Mesenteric fat pad (tissue), 1 donor: ENCODE measurements around the gene ME1. TPM values are rescaled to one million over a fixed set of nuclear protein-coding genes. Genes with fewer than 3 reads are reported as not detected.
"Not testable (repeated sequence)": the region's sequence is repeated elsewhere in the genome, so short reads cannot be mapped to it uniquely, and the experiment has no call there.

Experiments used
- DNase-seq: peaks from one replicate; pipeline ENCODE4 v3.0.0-alpha.2; 2020; ENCODE audit warnings: low spot score
- total RNA-seq: library from RNA; stranded (reverse); fragmentation: NEBNext Ultra II Directional; extraction: Animal tissue kit (Norgen Biotek cat#: 25700); gene quantifications from one replicate; pipeline ENCODE4 v1.2.1, GENCODE V29; 2021
- donor health status: DM: yes; HTN: yes; CAD: no.

Gene ME1
- total RNA-seq, 1 donor from 2014 or later: 31.7 TPM

DNA sequence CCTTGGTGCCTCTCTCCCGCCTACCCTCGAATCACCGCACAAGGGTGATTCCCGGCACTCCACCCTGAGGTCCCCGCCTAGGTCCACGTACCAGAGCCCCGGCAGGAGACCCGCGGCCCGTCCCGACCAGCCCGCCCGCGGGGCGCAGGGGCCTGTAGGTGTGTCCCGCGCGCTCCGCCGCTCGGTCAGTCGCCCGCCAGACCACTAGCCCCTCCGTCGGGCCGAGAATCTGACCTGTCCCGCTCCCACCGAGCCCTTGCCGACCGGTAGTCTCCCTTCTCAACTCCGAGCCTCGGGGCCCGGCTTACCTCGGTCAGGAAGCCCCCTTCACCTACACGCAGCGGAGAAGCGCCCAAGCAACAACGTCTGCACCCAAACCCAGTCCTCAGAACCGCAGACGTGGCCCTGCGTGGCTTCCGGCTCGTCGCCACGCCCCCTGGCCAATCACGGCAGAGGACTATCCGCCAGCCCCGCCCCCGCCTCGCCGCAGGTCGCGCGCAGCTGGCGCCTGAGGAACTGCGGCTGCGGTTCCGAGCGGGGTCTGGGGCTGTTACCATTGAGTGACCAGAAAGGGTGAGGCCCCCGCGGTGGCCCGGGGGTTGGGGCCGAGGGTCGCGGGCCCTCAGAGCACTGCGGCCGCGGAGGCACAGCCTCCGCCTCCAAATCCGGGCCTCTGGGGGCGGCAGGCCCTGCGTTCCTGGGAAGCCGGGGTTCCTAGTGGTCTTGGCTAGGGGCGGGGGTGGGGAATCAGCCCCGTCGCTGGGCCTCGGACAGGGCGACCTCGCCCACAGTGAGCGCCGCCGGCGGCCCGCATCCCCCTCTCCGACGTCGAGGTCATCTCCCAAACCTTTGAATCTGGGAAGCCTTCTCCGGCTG lies 237.7 kb downstream of the ME1 start, which contains the start of the genes PGM3 and RWDD2A:
Gene PGM3, minus strand, starts transcription at position 395 of the 876 bp plus-strand sequence. CDS start 2,253 bp downstream, outside the sequence.
Gene RWDD2A, plus strand, starts transcription at position 487 of the 876 bp plus-strand sequence. CDS start 1,095 bp downstream, outside the sequence.
- DNase-seq: peak; percentile 96

- DNase-seq: no peak
Measured at GRCh38 chr6:83192456-83192855, 238.4 kb downstream of the ME1 start.

GRCh38 chr6:83191974-83192373 lies 238.9 kb downstream of the ME1 start:
- not testable (repeated sequence) for DNase-seq

DNA sequence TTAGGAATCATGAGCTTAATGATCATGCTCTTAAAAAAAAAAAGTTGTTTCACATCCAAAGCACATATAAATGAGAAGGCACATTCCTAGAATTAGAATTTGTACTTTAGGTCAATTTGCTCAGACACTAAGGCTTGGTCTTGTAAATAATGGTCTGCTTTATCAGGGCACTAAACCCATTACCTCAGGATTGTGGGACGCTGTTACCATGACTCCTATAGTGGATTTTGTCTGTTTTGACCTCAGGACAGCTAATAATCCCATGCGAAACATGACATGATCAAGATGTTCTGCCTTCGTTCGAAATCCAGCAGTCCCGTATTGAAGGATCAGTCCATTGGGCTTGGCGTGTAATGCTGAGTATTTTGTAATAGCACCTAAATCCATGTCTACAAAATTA lies 240.2 kb downstream of the ME1 start:
- no peak for DNase-seq

- no peak for DNase-seq
Measured at GRCh38 chr6:83188501-83188900, 242.3 kb downstream of the ME1 start.

DNA sequence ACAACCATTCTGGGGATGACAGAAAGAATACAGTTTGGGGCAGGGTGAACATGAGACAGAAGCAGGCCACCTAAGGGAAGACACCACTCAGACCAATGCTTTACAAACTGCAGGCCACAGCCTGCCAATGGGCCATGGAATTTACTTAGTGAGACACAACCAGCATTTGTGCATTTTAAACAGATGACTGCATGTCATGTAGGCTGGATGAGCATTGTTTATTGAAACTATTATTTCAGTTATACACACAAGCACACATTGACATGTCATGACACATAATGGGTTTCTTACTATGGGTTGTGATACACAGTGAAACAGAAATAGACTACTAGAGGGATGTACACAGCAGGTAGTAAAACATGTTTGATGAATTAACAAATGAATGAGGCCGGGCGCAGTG lies 245.8 kb downstream of the ME1 start:
- no peak for DNase-seq

DNA sequence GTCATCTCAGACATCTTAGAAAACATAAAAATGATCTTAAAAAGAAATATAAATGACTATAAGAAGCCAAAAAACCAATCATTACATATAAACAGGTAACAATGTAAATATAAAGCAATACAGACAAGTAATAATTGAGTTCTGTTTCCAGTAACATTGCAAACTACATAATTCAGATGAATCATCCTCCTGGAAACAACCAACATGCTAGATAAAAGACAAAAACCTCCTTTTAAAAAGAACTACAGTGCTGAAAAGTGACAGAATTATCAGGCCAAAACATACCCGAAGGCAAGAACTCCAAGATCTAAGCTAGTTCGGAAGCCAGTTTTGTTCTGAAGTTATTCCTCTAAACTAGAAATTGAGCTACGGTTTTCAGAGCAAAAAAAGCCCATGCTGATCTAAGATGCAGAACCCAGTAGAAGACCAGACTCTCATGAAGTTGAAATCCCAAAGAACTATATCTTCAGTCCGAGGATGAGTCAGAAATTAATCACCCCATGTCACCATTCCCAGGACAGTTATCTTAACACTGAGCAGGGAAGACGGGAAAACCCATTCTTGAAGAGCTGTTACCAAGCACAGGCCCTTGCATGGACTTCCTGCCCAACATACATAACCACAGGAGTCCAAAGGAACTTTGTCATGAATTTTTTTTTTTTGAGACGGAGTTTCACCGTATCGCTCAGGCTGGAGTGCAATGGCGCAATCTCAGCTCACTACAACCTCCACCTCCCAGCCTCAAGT lies 247.6 kb downstream of the ME1 start:
- DNase-seq: no peak

GRCh38 chr6:83182114-83182513 lies 248.7 kb downstream of the ME1 start:
- DNase-seq: no peak

- DNase-seq: no peak
Measured at GRCh38 chr6:83180426-83180950, 250.4 kb downstream of the ME1 start.

GRCh38 chr6:83176246-83176645 lies 254.6 kb downstream of the ME1 start:
- no peak for DNase-seq

DNA sequence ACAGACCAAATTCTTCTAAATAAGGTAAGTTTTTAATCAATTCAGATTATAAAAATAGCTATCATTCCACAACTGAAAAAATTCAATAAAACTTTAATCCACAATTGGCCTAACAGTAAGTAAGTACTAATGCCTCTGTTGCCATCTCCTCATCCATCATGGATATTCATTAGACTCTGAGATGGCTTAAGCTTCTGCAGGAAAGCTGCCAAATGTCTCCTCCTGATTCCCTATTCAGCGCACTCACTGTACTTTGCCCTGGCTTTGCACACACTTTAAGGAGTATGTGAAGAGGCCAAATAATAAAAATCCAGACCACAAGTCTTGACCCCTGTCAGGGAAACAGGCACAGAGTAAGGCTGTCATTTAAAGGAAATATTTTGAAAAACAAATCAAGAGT lies 261.3 kb downstream of the ME1 start:
- no peak for DNase-seq

GRCh38 chr6:83169106-83169505 lies 261.7 kb downstream of the ME1 start:
- no peak for DNase-seq

DNA sequence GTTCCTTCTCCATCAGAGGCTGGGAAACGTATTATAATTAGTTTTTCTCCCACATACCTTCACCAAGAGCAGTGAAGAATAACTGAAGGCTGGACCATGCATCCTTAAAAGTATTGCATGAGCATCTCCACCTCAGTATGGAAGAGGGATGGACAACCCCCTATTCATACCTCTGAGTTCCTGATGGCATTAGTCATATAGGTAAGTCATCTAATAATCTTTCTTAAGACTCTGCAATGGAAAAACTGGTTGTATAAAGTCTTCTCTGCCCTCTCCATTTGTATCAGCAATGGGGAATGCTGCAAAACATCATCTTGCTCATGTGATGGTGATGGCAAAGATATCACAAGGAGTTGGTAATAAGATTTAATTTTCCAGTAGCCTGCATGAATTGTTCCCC lies 262.3 kb downstream of the ME1 start:
- DNase-seq: no peak

- DNase-seq: no peak
Measured at GRCh38 chr6:83167726-83168278, 263.0 kb downstream of the ME1 start.

Other genes starting within 250 kb of the ME1 start
- gene PGM3, start 237.8 kb downstream of the ME1 start, total RNA-seq: 146 TPM
- 5.7 TPM for gene RWDD2A, start 237.7 kb downstream of the ME1 start, total RNA-seq
- 0.26 TPM for gene PRSS35, start 81.5 kb upstream of the ME1 start, total RNA-seq